Motor neuron (in vitro differentiated cells): ENCODE results near the gene SUN1. TPM values are rescaled to one million over a fixed set of nuclear protein-coding genes. Genes with fewer than 3 reads are reported as not detected.

Source experiments
- ATAC-seq, 8 experiments: fragments of 200-7000 bp; cut with Tn5 transposase; replicated peaks in 6 of 8; 2 replicates each; pipeline ENCODE4 v1.8.0; 2021; ENCODE audit warnings: mild to moderate bottlenecking in 8 of 8, moderate library complexity in 8 of 8
- H3K27ac ChIP-seq, 2 donors: fragments of 250-450 bp; sonication (Bioruptor Pico); 2 replicates each; pipeline ENCODE4 v1.9.0; 2021; ENCODE audit warnings: antibody characterized with exemption in 2 of 2, mild to moderate bottlenecking in 2 of 2, moderate library complexity in 1 of 2
- H3K4me1 ChIP-seq, 2 donors: fragments of 250-450 bp; sonication (Bioruptor Pico); replicated peaks in 1 of 2; 2 replicates each; pipeline ENCODE4 v1.6.1; 2021; ENCODE audit warnings: antibody characterized with exemption in 2 of 2, mild to moderate bottlenecking in 2 of 2, moderate library complexity in 1 of 2
- H3K4me3 ChIP-seq, 5 donors: fragments of 250-450 bp; sonication (Bioruptor Pico); 2 replicates each; pipeline ENCODE4 v1.9.0; 2021; ENCODE audit warnings: antibody characterized with exemption in 5 of 5, mild to moderate bottlenecking in 5 of 5, moderate library complexity in 4 of 5
- WGBS, 10 experiments: fragments of 450-650 bp; shearing (Covaris generic); methylation state at CpG; one replicate each; pipeline ENCODE4 v1.0.0; 2022; 5-methylcytosine and 5-hydroxymethylcytosine counted together
- in situ Hi-C, 9 experiments: fragments of 400-800 bp; cut with MboI; loops; one replicate each; pipeline ENCODE4 v1.15.0; 2021; ENCODE audit warnings: low sequenced_read_pairs in 9 of 9, low pct_unique_long_range_greater_than_20kb in 2 of 9; ENCODE audit not compliant: unreplicated experiment in 9 of 9
- total RNA-seq, 8 experiments: library from RNA; unstranded; fragments of 300-600 nt; gene quantifications; 2 replicates each; pipeline versions ENCODE4 v1.2.3 to v1.2.4, GENCODE V29; 2022

SUN1 gene
- total RNA-seq, 8 experiments from 2014 or later: 30.8 to 102 (median 53.0) TPM

DNA sequence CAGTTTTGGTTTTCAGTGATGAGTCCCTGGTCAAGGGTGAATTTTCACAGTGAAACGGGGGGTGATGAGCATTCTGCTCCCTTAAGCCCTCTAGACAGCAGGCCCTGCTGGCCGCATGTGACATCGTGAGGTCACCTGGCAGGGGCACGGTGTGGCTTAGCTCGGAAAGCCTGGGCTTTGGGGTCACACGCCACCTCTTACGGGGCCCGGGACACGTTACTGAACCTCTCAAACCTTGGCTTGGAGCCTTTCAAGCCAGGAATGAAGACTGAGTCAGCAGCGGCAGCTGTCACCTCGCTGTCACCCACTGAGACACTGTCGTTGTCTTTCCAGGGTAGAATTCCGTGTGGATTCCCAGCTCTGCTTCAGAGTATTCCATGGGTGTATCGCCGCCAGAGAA, 48.2 kb downstream of the SUN1 start:
- no peak for ATAC-seq
- in situ Hi-C loops: no loop called here
- 80 to 100% (median 94%) methylated on average over 1 to 12 of the region's 15 CpGs; no CpG with 5 or more reads in 4 of the 10 experiments for WGBS, 10 experiments
- peaks cover 10 to 12% of the 10 kb centered on the region in 2 donors for H3K4me1 ChIP-seq
- no peak overlapping the region for H3K4me3 ChIP-seq
- H3K27ac ChIP-seq: no peak overlapping the region

GRCh38 chr7:881441-882234, 49.4 kb downstream of the SUN1 start:
- no peak for ATAC-seq
- 73 to 100% (median 96%) methylated on average over 2 to 12 of the region's 20 CpGs for WGBS, 10 experiments
- Histone ChIP-seq H3K4me3 (no peak overlapping the region), H3K4me1 (peaks cover 5 to 8% of the 10 kb centered on the region in 2 donors), H3K27ac (no peak overlapping the region)
- in situ Hi-C loops: no loop called here

- Histone ChIP-seq H3K4me1 (peaks cover 5 to 8% of the 10 kb centered on the region in 2 donors), H3K4me3 (no peak overlapping the region), H3K27ac (no peak overlapping the region)
- in situ Hi-C loops: no loop called here
- 79 to 98% (median 91%) methylated on average over 1 to 9 of the region's 37 CpGs; no CpG with 5 or more reads in 4 of the 10 experiments for WGBS, 10 experiments
- ATAC-seq: peak in 1 of 8 experiments; percentile 3
Observed at GRCh38 chr7:882336-883035, 50.2 kb downstream of the SUN1 start.

DNA sequence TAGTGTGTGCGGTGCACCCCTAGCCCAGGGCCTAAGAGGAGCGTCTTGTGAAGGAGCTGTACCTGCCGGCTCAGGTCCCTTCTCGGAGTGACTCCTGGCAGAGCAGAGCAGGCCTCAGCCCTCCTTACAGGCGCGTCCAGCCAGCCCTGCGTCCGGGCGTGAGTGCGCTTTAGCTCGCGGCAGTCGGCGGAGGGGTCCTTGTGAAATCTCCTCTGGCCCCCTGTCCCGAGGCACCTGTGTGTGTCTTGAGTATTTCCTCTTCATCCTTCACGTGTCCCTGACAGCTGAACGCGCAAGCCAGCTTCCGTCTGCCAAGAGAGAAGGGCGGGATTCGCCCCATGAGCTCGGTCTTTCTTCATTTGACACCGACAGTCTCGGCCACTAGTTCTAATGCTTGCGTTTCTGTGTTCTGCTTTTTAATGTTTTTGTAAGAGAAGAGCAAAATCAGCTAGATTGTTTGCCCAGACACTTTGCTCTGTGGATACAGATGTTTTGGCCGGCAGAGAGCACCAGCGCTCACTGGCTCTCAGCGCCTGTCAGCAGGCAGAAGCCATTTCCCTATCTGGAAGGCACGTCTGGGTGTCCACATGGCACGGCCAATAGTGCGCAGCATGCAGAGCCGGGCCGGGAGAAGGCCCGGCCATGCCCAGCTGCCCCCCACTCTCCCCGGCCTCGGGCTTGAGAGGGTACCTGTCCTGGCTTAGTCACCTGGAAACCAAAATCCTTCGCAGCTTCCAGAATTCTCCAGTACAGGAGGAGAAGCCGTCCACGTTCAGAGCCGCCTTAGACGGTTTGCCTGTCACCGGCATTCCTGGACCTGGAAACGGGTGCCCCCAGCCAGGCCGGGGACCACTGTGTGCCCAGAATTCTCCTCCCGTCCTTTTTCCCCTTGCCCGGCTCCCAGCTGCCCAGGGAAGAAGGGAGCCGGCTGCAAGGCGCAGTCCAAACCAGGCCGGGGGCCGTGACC, 51.1 kb downstream of the SUN1 start:
- 70 to 100% (median 92%) methylated on average over 2 to 19 of the region's 50 CpGs; no CpG with 5 or more reads in 2 of the 10 experiments for WGBS, 10 experiments
- ATAC-seq: peak in 2 of 8 experiments; percentile 11 to 16
- in situ Hi-C loops: no loop called here
- no peak overlapping the region for H3K27ac ChIP-seq
- peaks cover 4 to 5% of the 10 kb centered on the region in 2 donors for H3K4me1 ChIP-seq
- no peak overlapping the region for H3K4me3 ChIP-seq

- no peak overlapping the region for H3K4me3 ChIP-seq
- ATAC-seq: peak in 1 of 8 experiments; percentile 28
- H3K27ac ChIP-seq: no peak overlapping the region
- WGBS, 10 experiments: 55 to 100% (median 96%) methylated on average over 1 to 17 of the region's 31 CpGs; no CpG with 5 or more reads in 4 of the 10 experiments
- in situ Hi-C loops: no loop called here
- H3K4me1 ChIP-seq: no peaks in the 10 kb centered on the region
Observed at GRCh38 chr7:884191-885003, 52.1 kb downstream of the SUN1 start.

DNA sequence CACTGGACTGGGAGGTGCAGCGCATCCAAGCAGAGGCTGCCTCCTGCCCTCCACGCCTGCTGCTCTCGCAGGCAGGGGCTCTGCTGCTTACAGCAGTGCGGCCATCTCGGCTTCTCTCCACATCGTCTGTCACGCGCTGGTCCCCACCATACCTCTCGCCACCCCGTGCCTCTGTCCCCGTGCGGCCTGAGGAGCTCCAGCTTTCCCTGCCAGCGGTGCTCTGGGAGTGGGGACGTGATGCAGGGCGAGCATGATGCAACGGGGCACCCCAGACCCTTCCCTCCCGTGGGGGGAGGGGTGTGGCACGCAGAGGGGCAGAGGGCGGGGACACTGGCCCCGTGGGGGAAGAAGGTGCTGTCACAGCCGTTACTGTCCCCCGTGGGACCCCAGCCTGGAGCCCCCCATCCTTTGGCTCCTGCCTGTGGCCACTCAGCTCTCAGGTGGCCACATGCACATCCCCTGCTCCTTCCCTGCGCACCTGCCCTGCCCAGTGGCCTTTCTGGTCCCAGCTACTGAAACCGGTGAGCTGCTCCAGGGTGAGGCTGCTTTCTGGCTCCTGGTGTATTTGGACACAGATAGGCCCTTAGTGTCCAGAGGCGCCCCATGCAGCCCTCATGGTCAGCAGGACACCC, 53.1 kb downstream of the SUN1 start:
- WGBS, 10 experiments: 87 to 96% (median 90%) methylated on average over 2 to 9 of the region's 25 CpGs; no CpG with 5 or more reads in 5 of the 10 experiments
- H3K27ac ChIP-seq: no peak overlapping the region
- in situ Hi-C loops: no loop called here

GRCh38 chr7:885893-886625, 53.8 kb downstream of the SUN1 start:
- in situ Hi-C loops: no loop called here
- Histone ChIP-seq H3K27ac (no peak overlapping the region), H3K4me1 (no peaks in the 10 kb centered on the region), H3K4me3 (no peak overlapping the region)
- WGBS, 10 experiments: 87 to 100% (median 97%) methylated on average over 1 to 12 of the region's 30 CpGs; no CpG with 5 or more reads in 4 of the 10 experiments
- no peak for ATAC-seq

More for the DNA sequence above, 53.1 kb downstream of the SUN1 start:
- ATAC-seq: peak in 2 of 8 experiments; percentile 6 to 28
- H3K4me1 ChIP-seq: no peaks in the 10 kb centered on the region
- H3K4me3 ChIP-seq: no peak overlapping the region

DNA sequence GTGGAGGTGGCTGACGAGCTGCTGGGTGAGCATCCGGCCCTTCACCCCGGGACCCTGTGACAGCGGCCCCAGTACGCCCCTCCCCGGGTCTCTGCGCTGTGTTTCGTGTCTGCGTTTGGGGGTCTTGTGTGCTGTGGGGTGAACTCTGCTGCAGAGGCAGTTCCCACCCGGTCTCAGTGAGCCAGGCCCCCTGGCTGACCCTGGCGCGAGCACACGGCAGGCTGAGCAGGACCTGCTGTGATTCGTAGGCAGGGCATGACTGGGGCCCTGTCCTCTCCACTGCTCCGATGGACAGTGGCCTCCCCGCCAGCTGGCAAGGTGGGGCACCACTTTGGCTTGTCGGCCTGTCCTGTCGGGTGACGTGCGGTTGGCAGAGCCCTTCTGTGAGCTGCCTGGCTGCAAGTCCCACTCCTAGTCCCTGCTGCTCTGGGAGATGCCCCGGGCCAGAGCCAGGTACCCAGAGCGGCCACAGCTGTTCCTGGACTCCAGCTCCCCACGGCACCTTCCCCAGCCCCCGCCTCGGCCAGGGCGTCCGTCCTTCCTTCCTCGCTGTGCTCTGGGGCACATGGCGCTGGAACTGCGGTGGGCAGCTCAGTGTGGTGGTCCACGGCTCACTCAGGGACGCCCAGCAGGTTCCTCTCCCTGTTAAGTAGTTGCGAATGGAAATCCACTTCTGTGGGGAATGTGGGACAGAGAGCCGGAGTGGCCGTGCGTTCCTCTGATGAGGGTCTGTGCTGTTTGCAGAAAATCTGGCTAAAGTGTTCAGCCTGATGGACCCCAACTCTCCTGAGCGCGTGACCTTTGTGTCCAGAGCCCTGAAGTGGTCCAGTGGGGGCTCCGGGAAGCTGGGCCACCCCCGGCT, 54.6 kb downstream of the SUN1 start:
- WGBS, 10 experiments: 96 to 100% (median 100%) methylated on average over 3 to 10 of the region's 40 CpGs; no CpG with 5 or more reads in 7 of the 10 experiments

GRCh38 chr7:887488-887820, 55.2 kb downstream of the SUN1 start:
- WGBS, 10 experiments: 89 to 100% (median 100%) methylated on average over 1 to 8 of the region's 18 CpGs; no CpG with 5 or more reads in 7 of the 10 experiments
- Histone ChIP-seq H3K4me1 (no peaks in the 10 kb centered on the region), H3K4me3 (no peak overlapping the region), H3K27ac (no peak overlapping the region)
- in situ Hi-C loops: no loop called here
- ATAC-seq: no peak

More for the DNA sequence above, 54.6 kb downstream of the SUN1 start:
- in situ Hi-C loops: no loop called here
- ATAC-seq: no peak
- Histone ChIP-seq H3K27ac (no peak overlapping the region), H3K4me3 (no peak overlapping the region), H3K4me1 (no peaks in the 10 kb centered on the region)

- H3K4me1 ChIP-seq: no peaks in the 10 kb centered on the region
- ATAC-seq: no peak
- in situ Hi-C loops: no loop called here
- no peak overlapping the region for H3K27ac ChIP-seq
- H3K4me3 ChIP-seq: no peak overlapping the region
- WGBS, 10 experiments: 60 to 100% (median 92%) methylated on average over 4 to 15 of the region's 43 CpGs; no CpG with 5 or more reads in 3 of the 10 experiments
Observed at GRCh38 chr7:888081-889024, 56.1 kb downstream of the SUN1 start.
